NT2/D1 (cell line): ENCODE results near the gene FMN1.

Source experiments
- DNase-seq: peaks from one replicate; pipeline ENCODE4 v3.0.0-alpha.2; 2011; ENCODE audit warnings: low read depth, low spot score
- H3K27me3 ChIP-seq: 2 replicates; pipeline ENCODE4 v1.6.0; 2011; ENCODE audit warnings: mild to moderate bottlenecking; ENCODE audit not compliant: insufficient read length, insufficient read depth
- H3K36me3 ChIP-seq: 2 replicates; pipeline ENCODE4 v1.6.1; 2011; ENCODE audit warnings: mild to moderate bottlenecking, low read length, mixed read lengths; ENCODE audit not compliant: insufficient read depth, insufficient read length
- H3K4me1 ChIP-seq: 2 replicates; pipeline ENCODE4 v1.5.1; 2011; ENCODE audit not compliant: insufficient read depth, insufficient read length
- H3K4me3 ChIP-seq: 2 replicates; pipeline ENCODE4 v1.5.1; 2011; ENCODE audit warnings: low read depth; ENCODE audit not compliant: insufficient read length
- H3K9ac ChIP-seq: 2 replicates; pipeline ENCODE4 v1.6.0; 2011; ENCODE audit warnings: low read depth; ENCODE audit not compliant: insufficient read length
- H3K9me3 ChIP-seq: 2 replicates; pipeline ENCODE4 v1.5.1; 2011; ENCODE audit warnings: mild to moderate bottlenecking, low read length; ENCODE audit not compliant: insufficient read depth
- SUZ12 ChIP-seq: IDR thresholded peaks from 2 replicates; pipeline ENCODE4 v1.6.1; 2011; ENCODE audit not compliant: insufficient read length, insufficient read depth; ENCODE audit errors: extremely low read depth
- YY1 ChIP-seq: IDR thresholded peaks from 2 replicates; pipeline ENCODE4 v1.6.1; 2011; ENCODE audit not compliant: insufficient read length, insufficient read depth
- ZNF274 ChIP-seq: IDR thresholded peaks from 2 replicates; pipeline ENCODE4 v1.6.1; 2011; ENCODE audit warnings: mild to moderate bottlenecking, low read depth, low read length

Gene FMN1

GRCh38 chr15:33226559-33227181, 32.2 kb upstream of the FMN1 start:
- no peaks in the 10 kb centered on the region for H3K4me1 ChIP-seq
- no peaks in the 10 kb centered on the region for H3K9me3 ChIP-seq
- no peaks in the 10 kb centered on the region for H3K36me3 ChIP-seq
- no peak for DNase-seq
- no peaks in the 10 kb centered on the region for H3K27me3 ChIP-seq
- H3K9ac ChIP-seq = no peak overlapping the region
- H3K4me3 ChIP-seq = no peak overlapping the region
- no peak for TF ChIP-seq YY1

- no peak for TF ChIP-seq ZNF274
- no peak for TF ChIP-seq SUZ12
- H3K9ac ChIP-seq = no peak overlapping the region
- H3K9me3 ChIP-seq = no peaks in the 10 kb centered on the region
- no peak overlapping the region for H3K4me3 ChIP-seq
- no peaks in the 10 kb centered on the region for H3K36me3 ChIP-seq
- no peak for DNase-seq
- H3K27me3 ChIP-seq = no peaks in the 10 kb centered on the region
- H3K4me1 ChIP-seq = no peaks in the 10 kb centered on the region
Observed at GRCh38 chr15:33218071-33218491, 23.6 kb upstream of the FMN1 start.

GRCh38 chr15:33215941-33216872, 21.7 kb upstream of the FMN1 start:
- DNase-seq = no peak
- Histone ChIP-seq H3K4me1 (no peaks in the 10 kb centered on the region), H3K9ac (no peak overlapping the region), H3K4me3 (no peak overlapping the region), H3K36me3 (no peaks in the 10 kb centered on the region), H3K27me3 (no peaks in the 10 kb centered on the region), H3K9me3 (no peaks in the 10 kb centered on the region)
- TF ChIP-seq SUZ12 (no peak), ZNF274 (no peak), YY1 (no peak)

- H3K4me3 ChIP-seq = no peak overlapping the region
- no peak for TF ChIP-seq ZNF274
- no peak for TF ChIP-seq SUZ12
- TF ChIP-seq YY1 = no peak
- H3K4me1 ChIP-seq = peaks cover 3% of the 10 kb centered on the region
- no peak overlapping the region for H3K9ac ChIP-seq
- no peak for DNase-seq
- H3K27me3 ChIP-seq = no peaks in the 10 kb centered on the region
- H3K36me3 ChIP-seq = no peaks in the 10 kb centered on the region
- H3K9me3 ChIP-seq = no peaks in the 10 kb centered on the region
Observed at GRCh38 chr15:33211176-33211808, 16.8 kb upstream of the FMN1 start.

GRCh38 chr15:33209575-33210481, 15.3 kb upstream of the FMN1 start:
- H3K9me3 ChIP-seq = no peaks in the 10 kb centered on the region
- H3K4me1 ChIP-seq = peaks cover 3% of the 10 kb centered on the region

GRCh38 chr15:33207646-33208045, 13.1 kb upstream of the FMN1 start:
- Histone ChIP-seq H3K9me3 (no peaks in the 10 kb centered on the region), H3K36me3 (no peaks in the 10 kb centered on the region), H3K9ac (no peak overlapping the region), H3K4me3 (no peak overlapping the region), H3K27me3 (no peaks in the 10 kb centered on the region), H3K4me1 (peaks cover 3% of the 10 kb centered on the region)
- DNase-seq = no peak
- TF ChIP-seq SUZ12 = no peak
- no peak for TF ChIP-seq ZNF274
- TF ChIP-seq YY1 = no peak

More at GRCh38 chr15:33209575-33210481, 15.3 kb upstream of the FMN1 start:
- Histone ChIP-seq H3K4me3 (no peak overlapping the region), H3K9ac (no peak overlapping the region), H3K36me3 (no peaks in the 10 kb centered on the region), H3K27me3 (no peaks in the 10 kb centered on the region)
- no peak for DNase-seq
- TF ChIP-seq SUZ12 = no peak
- TF ChIP-seq ZNF274 = no peak
- no peak for TF ChIP-seq YY1
